HCT116 (cell line): Measurements from ENCODE around the gene LRBA.

Experiments used
- POLR2A ChIP-seq: IDR thresholded peaks from 2 replicates; pipeline ENCODE4 v1.7.0; 2011; ENCODE audit warnings: borderline replicate concordance; ENCODE audit not compliant: insufficient read depth, insufficient read length; ENCODE audit errors: extremely low read depth
- SP1 ChIP-seq: IDR thresholded peaks from 2 replicates; pipeline ENCODE4 v1.6.1; 2012; ENCODE audit warnings: low read depth
- YY1 ChIP-seq: IDR thresholded peaks from 2 replicates; pipeline ENCODE4 v1.6.1; 2011; ENCODE audit warnings: low read length, low read depth, moderate library complexity, mild to moderate bottlenecking; ENCODE audit not compliant: insufficient replicate concordance; ENCODE audit errors: extremely low read depth

GRCh38 chr4:150476776-150477175 lies 538.3 kb downstream of the LRBA start:
- TF ChIP-seq POLR2A, result no peak
- no peak for TF ChIP-seq SP1
- TF ChIP-seq YY1, result no peak
